AG08396 (cell line): ENCODE results near the gene BRWD1.

Experiments
- DNase-seq: peaks from one replicate; pipeline ENCODE4 v3.0.0; 2012; ENCODE audit warnings: low spot score, mixed read lengths

The BRWD1 gene

GRCh38 chr21:39327727-39328126 is 14.3 kb upstream of the BRWD1 start:
- DNase-seq = no peak

- no peak for DNase-seq
Measured at GRCh38 chr21:39326607-39327307, 13.3 kb upstream of the BRWD1 start.

- no peak for DNase-seq
Measured at GRCh38 chr21:39325458-39325857, 12.0 kb upstream of the BRWD1 start.

- DNase-seq = no peak
Measured at GRCh38 chr21:39321424-39321823, 8.0 kb upstream of the BRWD1 start.

- DNase-seq = peak; percentile 55
Measured at GRCh38 chr21:39319814-39320332, 6.4 kb upstream of the BRWD1 start.

- DNase-seq = peak; percentile 50
Measured at GRCh38 chr21:39319251-39319756, 5.9 kb upstream of the BRWD1 start.

- no peak for DNase-seq
Measured at GRCh38 chr21:39318091-39318959, 4.9 kb upstream of the BRWD1 start.

GRCh38 chr21:39317134-39318090 is 4.0 kb upstream of the BRWD1 start:
- DNase-seq = no peak

GRCh38 chr21:39316729-39317128 is 3.3 kb upstream of the BRWD1 start:
- no peak for DNase-seq

- DNase-seq = no peak
Measured at GRCh38 chr21:39315603-39316445, 2.4 kb upstream of the BRWD1 start.

GRCh38 chr21:39314143-39315027 is 953 bp upstream of the BRWD1 start:
- DNase-seq = peak; percentile 61

GRCh38 chr21:39313042-39313570 is 326 bp downstream of the BRWD1 start:
- peak; percentile 25 for DNase-seq

- DNase-seq = peak; percentile 100
Measured at GRCh38 chr21:39312112-39313041, 1.1 kb downstream of the BRWD1 start.

GRCh38 chr21:39311164-39311563 is 2.3 kb downstream of the BRWD1 start:
- no peak for DNase-seq

- no peak for DNase-seq
Measured at GRCh38 chr21:39307466-39307865, 6.0 kb downstream of the BRWD1 start.

- no peak for DNase-seq
Measured at GRCh38 chr21:39300587-39300986, 12.8 kb downstream of the BRWD1 start.

GRCh38 chr21:39296891-39297290 is 16.5 kb downstream of the BRWD1 start:
- DNase-seq = no peak

GRCh38 chr21:39288987-39289386 is 24.4 kb downstream of the BRWD1 start:
- no peak for DNase-seq
